ENCODE data around the gene TP53AIP1.

TP53AIP1 gene

DNA sequence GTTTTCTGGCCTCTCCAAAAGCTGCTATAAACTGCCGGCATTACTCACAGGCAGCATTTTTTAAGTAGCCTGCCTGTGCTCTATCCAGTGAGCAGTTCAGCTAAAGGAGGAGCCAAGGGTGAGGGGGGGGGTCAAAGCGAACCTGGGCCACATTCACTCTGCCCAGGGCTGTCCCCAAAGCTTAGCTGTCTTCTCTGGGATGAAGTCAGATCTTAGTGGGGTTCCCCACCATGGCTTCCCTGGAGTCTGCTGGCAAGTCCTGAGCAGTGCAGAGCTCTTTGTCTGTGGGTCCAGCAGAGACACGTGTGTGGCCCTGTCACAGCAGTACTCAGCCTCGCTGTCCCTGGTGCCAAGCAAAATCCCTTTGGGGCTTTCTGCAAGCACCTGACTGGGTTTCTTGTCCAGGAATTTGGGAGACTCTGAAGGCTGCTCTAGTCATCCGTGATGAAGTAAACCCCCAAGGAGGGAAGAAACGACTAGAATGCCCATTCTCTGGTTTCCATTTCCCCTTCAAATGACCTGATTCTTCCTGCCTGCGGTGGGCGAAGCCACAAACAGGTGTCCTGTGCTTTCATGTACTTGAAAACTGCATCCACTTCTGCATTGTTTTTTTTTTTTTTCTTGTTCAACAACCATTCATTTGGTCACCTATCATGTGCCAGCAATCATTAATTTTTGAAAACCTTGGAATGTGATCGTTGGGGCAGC lies 48.9 kb downstream of the TP53AIP1 start:
- Histone ChIP-seq H3K4me1 (ENCODE audit: control insufficient read depth in 1 of 2, insufficient read depth in 2 of 2, low read length in 2 of 2) (peaks cover 0 to 5% of the 10 kb centered on the region in 2 donors), H3K27ac (ENCODE audit: low read length) (no peak overlapping the region), H3K27me3 (ENCODE audit: low read depth, low read length) (peaks cover 7% of the 10 kb centered on the region), H3K9me3 (ENCODE audit: control insufficient read depth in 1 of 2, low read length in 2 of 2) (no peaks in the 10 kb centered on the region), H3K36me3 (ENCODE audit: control insufficient read depth in 1 of 2, insufficient read depth in 2 of 2, low read length in 2 of 2) (no peaks in the 10 kb centered on the region), H3K4me3 (ENCODE audit: low read depth in 1 of 2, low read length in 2 of 2) (no peak overlapping the region)

GRCh38 chr11:128892866-128893565 lies 49.7 kb downstream of the TP53AIP1 start:
- Histone ChIP-seq H3K36me3 (ENCODE audit: control insufficient read depth in 1 of 2, insufficient read depth in 2 of 2, low read length in 2 of 2) (no peaks in the 10 kb centered on the region), H3K4me1 (ENCODE audit: control insufficient read depth in 1 of 2, insufficient read depth in 2 of 2, low read length in 2 of 2) (peaks cover 0 to 5% of the 10 kb centered on the region in 2 donors), H3K27me3 (ENCODE audit: low read depth, low read length) (peaks cover 7% of the 10 kb centered on the region), H3K27ac (ENCODE audit: low read length) (no peak overlapping the region), H3K4me3 (ENCODE audit: low read depth in 1 of 2, low read length in 2 of 2) (no peak overlapping the region), H3K9me3 (ENCODE audit: control insufficient read depth in 1 of 2, low read length in 2 of 2) (no peaks in the 10 kb centered on the region)

GRCh38 chr11:128891913-128892398 lies 50.7 kb downstream of the TP53AIP1 start:
- no peaks in the 10 kb centered on the region for H3K36me3 ChIP-seq (ENCODE audit: control insufficient read depth in 1 of 2, insufficient read depth in 2 of 2, low read length in 2 of 2)
- H3K4me1 ChIP-seq (ENCODE audit: control insufficient read depth in 1 of 2, insufficient read depth in 2 of 2, low read length in 2 of 2), result peaks cover 0 to 5% of the 10 kb centered on the region in 2 donors
- peaks cover 7% of the 10 kb centered on the region for H3K27me3 ChIP-seq (ENCODE audit: low read depth, low read length)
- H3K27ac ChIP-seq (ENCODE audit: low read length), result no peak overlapping the region
- no peak overlapping the region for H3K4me3 ChIP-seq (ENCODE audit: low read depth in 1 of 2, low read length in 2 of 2)
- no peaks in the 10 kb centered on the region for H3K9me3 ChIP-seq (ENCODE audit: control insufficient read depth in 1 of 2, low read length in 2 of 2)

DNA sequence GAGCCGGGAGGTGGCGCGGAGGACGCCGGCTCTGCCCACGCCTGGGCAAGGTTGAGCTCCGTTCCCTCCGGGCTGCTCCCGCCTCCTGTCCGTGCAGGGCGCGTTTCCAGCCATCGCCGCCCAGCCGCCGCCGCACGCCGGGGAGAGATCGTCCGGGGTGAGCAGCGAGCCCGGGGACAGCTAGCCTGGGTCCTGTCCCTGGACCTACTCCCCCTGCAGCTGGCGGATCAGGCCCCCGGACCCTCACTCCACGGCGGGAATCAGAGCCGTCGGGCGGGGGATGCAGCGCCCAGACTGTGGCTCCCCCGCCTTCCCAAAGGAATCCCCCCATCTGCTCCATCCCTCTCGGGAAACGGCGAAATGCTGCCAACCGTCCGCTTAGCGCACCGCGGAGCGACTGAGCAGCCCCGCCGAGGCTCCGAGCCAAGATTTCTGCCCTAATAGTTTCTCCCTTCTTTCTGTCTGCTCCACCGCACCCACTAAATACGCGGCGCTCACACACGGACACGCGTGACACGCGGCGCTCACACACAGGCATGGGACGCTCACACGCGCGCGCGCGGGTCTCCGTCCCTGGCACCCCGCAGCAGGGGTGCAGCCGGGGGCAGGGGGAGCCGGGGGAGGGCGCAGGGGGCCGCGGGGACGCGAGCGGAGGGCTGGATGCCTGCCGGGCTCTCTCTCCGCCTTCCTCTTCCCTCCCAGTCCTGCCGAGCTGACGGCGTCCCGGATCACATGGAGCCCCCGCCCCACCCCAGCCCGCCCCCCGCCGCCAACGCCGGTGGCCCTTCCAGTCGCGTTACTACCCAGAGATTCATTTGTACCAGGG lies 51.9 kb downstream of the TP53AIP1 start, which contains the start of gene KCNJ5:
TSS of gene KCNJ5 (plus strand) at position 814 of the 826 bp plus-strand sequence. CDS start 19,918 bp downstream, outside the sequence.
- Histone ChIP-seq H3K4me3 (ENCODE audit: low read depth in 1 of 2, low read length in 2 of 2) (peak within 1 kb of the TSS; percentile 30 to 70), H3K4me1 (ENCODE audit: control insufficient read depth in 1 of 2, insufficient read depth in 2 of 2, low read length in 2 of 2) (peaks cover 0 to 5% of the 10 kb centered on the region in 2 donors), H3K27me3 (ENCODE audit: low read depth, low read length) (peaks cover 7% of the 10 kb centered on the region)

GRCh38 chr11:128890216-128890542 lies 52.5 kb downstream of the TP53AIP1 start:
- peaks cover 0 to 5% of the 10 kb centered on the region in 2 donors for H3K4me1 ChIP-seq (ENCODE audit: control insufficient read depth in 1 of 2, insufficient read depth in 2 of 2, low read length in 2 of 2)
- peaks cover 7% of the 10 kb centered on the region for H3K27me3 ChIP-seq (ENCODE audit: low read depth, low read length)
- H3K36me3 ChIP-seq (ENCODE audit: control insufficient read depth in 1 of 2, insufficient read depth in 2 of 2, low read length in 2 of 2), result no peaks in the 10 kb centered on the region
- H3K4me3 ChIP-seq (ENCODE audit: low read depth in 1 of 2, low read length in 2 of 2), result peak overlapping the region in 1 of 2 donors; percentile 70
- H3K9me3 ChIP-seq (ENCODE audit: control insufficient read depth in 1 of 2, low read length in 2 of 2), result no peaks in the 10 kb centered on the region
- no peak overlapping the region for H3K27ac ChIP-seq (ENCODE audit: low read length)

More for the DNA sequence above, 51.9 kb downstream of the TP53AIP1 start, which contains the start of gene KCNJ5:
- H3K36me3 ChIP-seq (ENCODE audit: control insufficient read depth in 1 of 2, insufficient read depth in 2 of 2, low read length in 2 of 2), result no peaks in the 10 kb centered on the region
- no peaks in the 10 kb centered on the region for H3K9me3 ChIP-seq (ENCODE audit: control insufficient read depth in 1 of 2, low read length in 2 of 2)
- no peak within 1 kb of the TSS for H3K27ac ChIP-seq (ENCODE audit: low read length)

GRCh38 chr11:128889657-128890213 lies 52.9 kb downstream of the TP53AIP1 start:
- Histone ChIP-seq H3K27me3 (ENCODE audit: low read depth, low read length) (peaks cover 7% of the 10 kb centered on the region), H3K4me1 (ENCODE audit: control insufficient read depth in 1 of 2, insufficient read depth in 2 of 2, low read length in 2 of 2) (peaks cover 0 to 5% of the 10 kb centered on the region in 2 donors), H3K4me3 (ENCODE audit: low read depth in 1 of 2, low read length in 2 of 2) (no peak overlapping the region)

DNA sequence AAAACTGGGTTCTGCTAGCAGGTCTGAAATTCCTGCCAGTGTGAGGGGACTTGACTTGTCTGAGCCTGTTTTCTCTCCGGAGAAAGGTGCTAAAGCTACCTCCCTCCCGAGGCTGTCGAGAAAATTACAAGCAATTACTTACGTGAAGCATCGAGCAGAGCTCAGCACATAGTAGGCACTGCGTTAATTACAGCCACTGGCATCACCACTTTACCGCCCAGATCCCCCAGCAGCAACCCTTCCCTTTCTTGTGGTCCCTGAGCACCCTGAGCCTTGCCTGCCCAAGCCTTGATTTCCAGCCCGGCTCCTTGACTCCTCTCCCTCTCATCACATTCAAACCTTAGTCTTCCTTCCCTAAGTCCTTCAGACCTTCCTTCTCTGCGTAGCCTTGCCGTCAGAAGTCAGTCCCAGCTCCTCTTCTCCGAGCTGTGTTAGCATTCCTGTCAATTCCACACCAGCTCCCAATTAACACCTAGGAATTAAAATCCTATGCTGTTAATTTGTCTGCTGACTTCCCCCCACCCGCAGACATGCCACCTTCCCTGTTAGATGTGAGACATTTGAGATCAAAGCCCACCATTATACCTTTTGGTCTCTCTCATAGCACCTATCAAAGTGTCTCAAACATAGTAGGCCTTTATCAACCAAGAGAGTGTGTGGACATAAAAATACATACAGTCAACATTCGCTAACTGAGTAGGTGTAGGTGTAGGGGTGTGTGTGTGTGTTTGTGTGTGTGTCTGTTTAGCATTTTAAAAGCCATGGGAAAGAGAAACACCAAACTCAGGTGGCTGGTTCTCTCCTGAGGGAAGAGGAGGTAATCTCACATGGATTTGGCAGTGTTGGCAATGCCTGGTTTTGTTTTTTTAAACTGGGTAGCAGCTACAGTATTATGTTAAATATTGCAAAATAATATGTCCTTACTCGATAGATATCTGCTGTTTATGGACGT lies 54.4 kb downstream of the TP53AIP1 start:
- Histone ChIP-seq H3K9me3 (ENCODE audit: control insufficient read depth in 1 of 2, low read length in 2 of 2) (no peaks in the 10 kb centered on the region), H3K4me1 (ENCODE audit: control insufficient read depth in 1 of 2, insufficient read depth in 2 of 2, low read length in 2 of 2) (peaks cover 0 to 5% of the 10 kb centered on the region in 2 donors), H3K36me3 (ENCODE audit: control insufficient read depth in 1 of 2, insufficient read depth in 2 of 2, low read length in 2 of 2) (no peaks in the 10 kb centered on the region), H3K4me3 (ENCODE audit: low read depth in 1 of 2, low read length in 2 of 2) (no peak overlapping the region), H3K27ac (ENCODE audit: low read length) (no peak overlapping the region), H3K27me3 (ENCODE audit: low read depth, low read length) (peaks cover 7% of the 10 kb centered on the region)

More at GRCh38 chr11:128889657-128890213, 52.9 kb downstream of the TP53AIP1 start:
- H3K36me3 ChIP-seq (ENCODE audit: control insufficient read depth in 1 of 2, insufficient read depth in 2 of 2, low read length in 2 of 2), result no peaks in the 10 kb centered on the region
- H3K27ac ChIP-seq (ENCODE audit: low read length), result no peak overlapping the region
- H3K9me3 ChIP-seq (ENCODE audit: control insufficient read depth in 1 of 2, low read length in 2 of 2), result no peaks in the 10 kb centered on the region

GRCh38 chr11:128886406-128887124 lies 56.1 kb downstream of the TP53AIP1 start:
- Histone ChIP-seq H3K4me3 (ENCODE audit: low read depth in 1 of 2, low read length in 2 of 2) (no peak overlapping the region), H3K36me3 (ENCODE audit: control insufficient read depth in 1 of 2, insufficient read depth in 2 of 2, low read length in 2 of 2) (no peaks in the 10 kb centered on the region), H3K27ac (ENCODE audit: low read length) (no peak overlapping the region), H3K4me1 (ENCODE audit: control insufficient read depth in 1 of 2, insufficient read depth in 2 of 2, low read length in 2 of 2) (peaks cover 0 to 5% of the 10 kb centered on the region in 2 donors), H3K9me3 (ENCODE audit: control insufficient read depth in 1 of 2, low read length in 2 of 2) (no peaks in the 10 kb centered on the region), H3K27me3 (ENCODE audit: low read depth, low read length) (peaks cover 7% of the 10 kb centered on the region)
